ENCODE data around the gene CRYGB. TPM values are rescaled to one million over a fixed set of nuclear protein-coding genes. Genes with fewer than 3 reads are reported as not detected.

The CRYGB gene
- polyA plus RNA-seq, 1 of the 3 experiments (the other 2 are of a cell fraction) = not detected

GRCh38 chr2:208164951-208165755 is 19.2 kb upstream of the CRYGB start:
- CTCF ChIA-PET = interaction anchor here (0.8 to 4.4 kb wide), 2 partner anchors 10 to 72 kb away, joined by 3 to 28 read pairs; no protein-coding TSS in a partner anchor
- POLR2A ChIA-PET = no interaction called here

More at GRCh38 chr2:208164951-208165755, 19.2 kb upstream of the CRYGB start:
- Histone ChIP-seq H4K20me1 (ENCODE audit: insufficient read depth) (no peaks in the 10 kb centered on the region), H2AFZ (ENCODE audit: low read depth) (no peak overlapping the region), H3K4me1 (ENCODE audit: control insufficient read depth in 1 of 2, insufficient read depth in 2 of 2, low read depth in 1 of 2, low read length in 1 of 2) (no peaks in the 10 kb centered on the region), H3K79me2 (ENCODE audit: insufficient read depth) (no peaks in the 10 kb centered on the region), H3K9me3 (no peaks in the 10 kb centered on the region), H3K4me3 (ENCODE audit: low read depth in 2 of 2, low read length in 1 of 2) (no peak overlapping the region), H3K9ac (no peak overlapping the region), H3K4me2 (no peak overlapping the region), H3K9me2 (no peaks in the 10 kb centered on the region), H3K27ac (ENCODE audit: low read depth in 2 of 2, low read length in 1 of 2) (no peak overlapping the region), H3K36me3 (replicated peaks in 1 of 2; ENCODE audit: control insufficient read depth in 1 of 2, insufficient read depth in 2 of 2, low read length in 1 of 2) (no peaks in the 10 kb centered on the region), H3F3A (replicated peaks; ENCODE audit: insufficient read depth) (no peaks in the 10 kb centered on the region), H3K27me3 (ENCODE audit: insufficient read depth) (no peaks in the 10 kb centered on the region)
- TF ChIP-seq SMC3 (IDR thresholded peaks at IDR 0.05; ENCODE audit: low read depth, low read length) = no peak
- no peak for TF ChIP-seq USF2 (IDR thresholded peaks at IDR 0.05; ENCODE audit: borderline replicate concordance, low read depth, low read length)
- TF ChIP-seq MAX (IDR thresholded peaks at IDR 0.05; ENCODE audit: low read depth) = no peak
- no peak for TF ChIP-seq TAF1 (IDR thresholded peaks at IDR 0.05; ENCODE audit: borderline replicate concordance, low read depth, low read length)
- no peak for TF ChIP-seq RXRA (IDR thresholded peaks at IDR 0.05; ENCODE audit: borderline replicate concordance, low read depth)
- TF ChIP-seq EZH2phosphoT487 (IDR thresholded peaks at IDR 0.05; ENCODE audit: borderline replicate concordance, low read depth) = no peak
- no peak for TF ChIP-seq NFIC (IDR thresholded peaks at IDR 0.05; ENCODE audit: borderline replicate concordance)
- no peak for TF ChIP-seq IRF3 (IDR thresholded peaks at IDR 0.05; ENCODE audit: low read depth, low read length)
- no peak for TF ChIP-seq TEAD4 (IDR thresholded peaks at IDR 0.05; ENCODE audit: borderline replicate concordance, insufficient read depth)
- no peak for TF ChIP-seq FOXM1 (IDR thresholded peaks at IDR 0.05; ENCODE audit: low read depth)
- no peak for TF ChIP-seq FOXJ3 (CRISPR knock-in tag; IDR thresholded peaks at IDR 0.05)
- no peak for TF ChIP-seq USF1 (IDR thresholded peaks at IDR 0.05; ENCODE audit: borderline replicate concordance, low read depth)
- TF ChIP-seq CHD2 (IDR thresholded peaks at IDR 0.05; ENCODE audit: low read length, partially characterized antibody) = no peak
- no peak for TF ChIP-seq YY1 (IDR thresholded peaks at IDR 0.05; ENCODE audit: low read depth)
- TF ChIP-seq POLR2AphosphoS5 (IDR thresholded peaks at IDR 0.05; ENCODE audit: low read depth, low read length) = no peak
- no peak for TF ChIP-seq MXI1 (IDR thresholded peaks at IDR 0.05; ENCODE audit: low read depth, low read length)
- no peak for TF ChIP-seq PBX3 (IDR thresholded peaks at IDR 0.05)
- no peak for DNase-seq
- 82% methylated on average over 2 of the region's 2 CpGs for WGBS (ENCODE audit: low lambda C conversion rate)
